GM10847 (cell line): ENCODE results near the gene CLCA1.

Source experiments
- POLR2A ChIP-seq: IDR thresholded peaks from 2 replicates; pipeline ENCODE4 v1.6.1; 2011; ENCODE audit not compliant: insufficient read length; ENCODE audit errors: extremely low read depth

Gene CLCA1, protein sequence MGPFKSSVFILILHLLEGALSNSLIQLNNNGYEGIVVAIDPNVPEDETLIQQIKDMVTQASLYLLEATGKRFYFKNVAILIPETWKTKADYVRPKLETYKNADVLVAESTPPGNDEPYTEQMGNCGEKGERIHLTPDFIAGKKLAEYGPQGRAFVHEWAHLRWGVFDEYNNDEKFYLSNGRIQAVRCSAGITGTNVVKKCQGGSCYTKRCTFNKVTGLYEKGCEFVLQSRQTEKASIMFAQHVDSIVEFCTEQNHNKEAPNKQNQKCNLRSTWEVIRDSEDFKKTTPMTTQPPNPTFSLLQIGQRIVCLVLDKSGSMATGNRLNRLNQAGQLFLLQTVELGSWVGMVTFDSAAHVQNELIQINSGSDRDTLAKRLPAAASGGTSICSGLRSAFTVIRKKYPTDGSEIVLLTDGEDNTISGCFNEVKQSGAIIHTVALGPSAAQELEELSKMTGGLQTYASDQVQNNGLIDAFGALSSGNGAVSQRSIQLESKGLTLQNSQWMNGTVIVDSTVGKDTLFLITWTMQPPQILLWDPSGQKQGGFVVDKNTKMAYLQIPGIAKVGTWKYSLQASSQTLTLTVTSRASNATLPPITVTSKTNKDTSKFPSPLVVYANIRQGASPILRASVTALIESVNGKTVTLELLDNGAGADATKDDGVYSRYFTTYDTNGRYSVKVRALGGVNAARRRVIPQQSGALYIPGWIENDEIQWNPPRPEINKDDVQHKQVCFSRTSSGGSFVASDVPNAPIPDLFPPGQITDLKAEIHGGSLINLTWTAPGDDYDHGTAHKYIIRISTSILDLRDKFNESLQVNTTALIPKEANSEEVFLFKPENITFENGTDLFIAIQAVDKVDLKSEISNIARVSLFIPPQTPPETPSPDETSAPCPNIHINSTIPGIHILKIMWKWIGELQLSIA

DNA sequence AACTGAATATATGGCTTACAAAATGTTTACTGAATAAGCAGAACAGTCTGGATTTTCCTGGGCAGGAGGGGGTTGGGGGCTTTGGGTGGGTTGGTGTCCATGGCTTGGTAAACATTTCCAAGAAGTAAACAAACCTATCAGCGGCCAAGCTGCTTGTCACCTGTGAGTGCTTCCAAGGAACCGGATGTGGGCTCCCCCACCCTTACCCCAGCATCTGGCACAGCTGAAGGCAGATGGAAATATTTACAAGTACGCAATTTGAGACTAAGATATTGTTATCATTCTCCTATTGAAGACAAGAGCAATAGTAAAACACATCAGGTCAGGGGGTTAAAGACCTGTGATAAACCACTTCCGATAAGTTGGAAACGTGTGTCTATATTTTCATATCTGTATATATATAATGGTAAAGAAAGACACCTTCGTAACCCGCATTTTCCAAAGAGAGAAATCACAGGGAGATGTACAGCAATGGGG is at the start of gene CLCA1:
CLCA1 (plus strand) TSS at position 427 of the 477 bp plus-strand sequence; CDS start at position 472, 45 bp downstream.
- TF ChIP-seq POLR2A = no peak

DNA sequence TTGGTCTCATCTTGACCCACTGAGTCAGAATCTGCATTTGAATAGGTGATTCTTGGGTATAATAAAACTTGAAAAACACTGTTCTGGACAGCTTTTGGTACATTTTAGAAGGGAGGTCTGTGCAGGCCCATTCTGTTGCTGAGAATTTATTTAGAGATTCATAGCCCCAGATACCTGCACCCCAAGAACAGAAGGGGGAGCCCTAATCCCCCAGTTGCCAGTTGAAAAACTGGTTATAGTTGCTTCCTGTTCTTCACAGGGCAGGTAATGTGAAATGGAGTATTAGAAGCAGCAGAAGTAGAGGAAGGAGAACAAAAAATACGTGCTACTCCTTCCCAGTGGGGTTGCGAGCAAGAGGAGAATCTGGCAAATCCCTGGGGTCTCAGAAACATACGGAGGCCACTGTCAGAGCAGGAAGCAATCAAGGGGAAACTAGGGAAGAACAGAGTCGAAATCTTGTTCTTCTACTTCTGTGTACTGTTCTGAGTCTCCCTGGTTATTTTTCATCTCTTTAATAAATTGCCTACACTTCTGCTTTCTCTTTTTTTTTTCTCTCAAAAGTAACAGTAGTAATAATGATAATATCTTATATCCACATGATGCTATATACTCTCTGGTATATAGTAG is 49.3 kb upstream of the CLCA1 start:
- TF ChIP-seq POLR2A = no peak

DNA sequence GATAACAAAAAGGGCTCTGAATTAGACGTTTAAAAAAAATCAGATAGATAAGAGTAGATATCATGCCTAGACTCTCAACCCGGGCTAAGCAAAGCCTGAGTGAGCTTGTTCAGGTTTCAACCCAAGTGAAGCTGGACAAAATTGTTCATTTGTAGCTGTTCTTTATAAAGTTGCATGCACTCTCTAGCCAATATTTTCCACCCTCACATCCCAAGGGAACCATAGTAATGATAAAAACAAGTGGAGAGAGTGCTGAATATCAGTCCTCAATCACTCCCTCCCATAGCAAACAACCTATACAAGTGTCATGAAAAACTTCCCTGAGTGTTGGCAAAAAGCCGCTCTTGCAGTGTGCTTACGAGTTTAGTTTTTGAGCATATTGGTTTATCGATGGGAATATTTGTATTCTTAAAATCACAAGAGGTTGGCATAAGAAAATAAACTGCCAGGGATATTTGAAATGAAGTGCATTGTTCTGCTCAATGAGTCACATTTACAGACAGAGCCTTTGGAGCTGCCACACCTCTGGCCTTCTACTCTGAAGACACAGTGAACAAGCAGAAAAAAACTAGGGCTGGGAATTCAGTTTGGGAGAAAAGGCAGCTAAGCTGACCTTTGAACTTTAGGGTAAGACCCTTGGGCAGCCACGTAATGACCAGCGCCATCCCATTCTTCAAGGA is 47.0 kb upstream of the CLCA1 start:
- no peak for TF ChIP-seq POLR2A

DNA sequence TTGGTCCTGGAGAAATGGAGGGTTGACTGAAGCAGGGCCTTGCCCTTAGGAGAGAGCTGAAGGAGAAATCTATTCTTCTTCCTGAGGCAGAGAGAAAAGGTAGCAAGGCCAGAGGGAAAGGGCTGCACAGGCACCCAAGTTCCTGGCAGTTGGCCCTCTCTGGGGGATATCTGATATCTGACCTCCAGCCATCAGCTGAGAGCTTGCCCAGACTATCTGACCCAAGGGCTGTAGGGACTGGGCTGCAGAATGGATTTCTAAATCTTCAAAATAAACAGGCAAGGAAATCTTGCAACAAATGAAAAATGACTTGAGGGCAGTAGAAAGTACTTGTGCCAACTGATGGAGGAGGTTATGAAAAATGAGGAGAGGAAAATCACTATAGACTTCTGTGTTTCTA is 45.3 kb upstream of the CLCA1 start:
- TF ChIP-seq POLR2A = no peak

DNA sequence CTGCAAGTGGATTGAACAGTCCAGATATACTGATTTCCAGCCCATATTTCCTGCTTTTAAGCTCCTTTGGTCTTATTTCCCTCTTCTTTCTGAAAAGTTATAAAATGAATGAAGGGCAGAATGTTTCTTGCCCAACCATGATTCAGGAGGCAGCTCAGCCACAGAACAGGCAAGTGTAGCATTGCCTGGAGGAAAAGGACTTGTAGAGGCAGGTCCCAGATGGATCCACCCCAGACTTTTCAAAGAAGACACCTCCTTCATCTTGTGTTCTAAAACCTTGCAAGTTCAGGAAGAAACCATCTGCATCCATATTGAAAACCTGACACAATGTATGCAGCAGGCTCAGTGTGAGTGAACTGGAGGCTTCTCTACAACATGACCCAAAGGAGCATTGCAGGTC is 44.9 kb upstream of the CLCA1 start, which contains the start of gene CLCA2:
CLCA2 (plus strand) TSS at position 299 of the 400 bp plus-strand sequence; CDS start at position 376, 77 bp downstream.
- no peak for TF ChIP-seq POLR2A

DNA sequence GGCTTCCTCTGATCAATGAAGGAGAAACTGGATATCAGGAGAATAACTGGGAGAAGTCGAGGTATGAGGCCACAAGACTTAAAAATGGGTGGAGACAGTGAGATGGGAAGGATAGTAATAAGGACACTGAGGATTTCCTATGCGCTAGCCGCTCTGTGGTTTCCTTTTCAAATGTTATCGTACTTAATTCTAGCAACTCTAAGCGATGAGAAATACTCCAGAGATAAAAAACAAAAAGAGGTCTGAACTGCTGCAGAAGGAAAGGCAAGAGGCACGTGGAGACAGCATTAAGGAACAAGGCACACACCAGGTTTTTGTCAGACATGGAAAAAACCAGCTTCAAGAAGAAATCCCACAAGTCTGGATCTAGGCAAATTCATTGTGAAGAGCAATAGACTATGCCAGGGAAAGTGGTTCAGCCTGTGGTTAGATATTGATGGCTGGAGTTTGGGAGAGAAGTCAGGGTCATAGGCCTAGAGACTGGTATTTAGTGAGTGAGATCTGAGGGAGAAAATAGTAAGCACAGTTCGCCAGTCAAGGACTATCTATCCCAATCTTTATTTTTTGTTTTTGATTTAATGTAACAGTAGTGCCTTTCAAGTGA is 39.5 kb upstream of the CLCA1 start:
- no peak for TF ChIP-seq POLR2A

DNA sequence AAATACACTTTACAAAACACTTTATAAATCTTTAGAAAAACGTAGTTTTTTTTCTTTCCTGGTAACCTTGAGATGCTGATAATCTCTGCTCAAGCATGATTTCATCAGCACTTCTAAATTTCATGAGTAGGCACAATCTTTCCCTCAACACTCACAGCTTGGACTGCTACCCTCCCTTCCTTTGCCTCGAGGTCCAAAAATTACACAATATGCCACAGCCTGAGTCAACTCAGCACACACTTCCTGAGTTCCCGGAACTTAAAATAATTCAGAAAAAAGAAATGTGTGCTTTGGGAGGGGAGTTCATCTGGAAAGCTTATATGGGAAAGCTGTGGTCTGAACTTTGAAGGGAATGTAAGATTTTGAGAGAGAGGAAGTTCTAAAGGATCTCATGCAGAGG is 38.9 kb upstream of the CLCA1 start:
- TF ChIP-seq POLR2A = no peak

DNA sequence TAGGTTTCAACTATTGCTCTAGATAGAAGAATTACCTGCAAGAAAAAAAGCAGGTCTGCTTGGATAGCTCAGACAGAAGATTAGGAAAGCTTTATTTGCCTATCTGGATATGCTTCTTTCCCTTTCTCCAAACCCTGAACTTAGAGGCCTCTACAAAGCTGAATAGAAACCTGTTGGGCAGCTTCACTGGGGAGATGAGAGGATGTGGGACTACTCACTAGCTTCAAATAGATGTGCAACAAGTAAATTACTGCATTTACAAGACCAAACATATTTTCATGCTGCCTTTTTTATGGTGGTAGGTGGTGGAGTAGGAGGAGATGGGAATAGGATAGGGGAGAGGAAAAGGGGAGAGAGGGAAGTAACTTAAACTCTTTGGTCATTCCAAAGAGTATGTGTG is 38.4 kb upstream of the CLCA1 start:
- TF ChIP-seq POLR2A = no peak

DNA sequence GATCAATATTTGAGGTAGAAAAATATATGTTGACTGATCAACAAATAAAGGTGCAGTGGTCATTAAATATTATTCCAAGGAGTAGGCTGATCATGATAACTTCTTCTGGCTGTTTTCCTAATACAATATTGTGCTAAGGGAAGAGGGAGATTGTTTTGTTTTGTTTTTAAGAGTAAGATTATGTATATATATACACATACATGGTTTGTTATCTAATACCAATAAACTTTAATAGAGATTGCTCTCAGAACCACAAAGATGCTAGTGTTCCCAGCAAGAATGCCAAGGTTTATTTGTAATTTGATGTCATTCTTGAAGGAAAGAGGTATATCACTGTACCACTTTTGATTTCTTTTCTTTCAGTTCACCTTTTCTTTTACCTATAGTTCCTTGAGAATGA is 34.7 kb upstream of the CLCA1 start:
- no peak for TF ChIP-seq POLR2A

DNA sequence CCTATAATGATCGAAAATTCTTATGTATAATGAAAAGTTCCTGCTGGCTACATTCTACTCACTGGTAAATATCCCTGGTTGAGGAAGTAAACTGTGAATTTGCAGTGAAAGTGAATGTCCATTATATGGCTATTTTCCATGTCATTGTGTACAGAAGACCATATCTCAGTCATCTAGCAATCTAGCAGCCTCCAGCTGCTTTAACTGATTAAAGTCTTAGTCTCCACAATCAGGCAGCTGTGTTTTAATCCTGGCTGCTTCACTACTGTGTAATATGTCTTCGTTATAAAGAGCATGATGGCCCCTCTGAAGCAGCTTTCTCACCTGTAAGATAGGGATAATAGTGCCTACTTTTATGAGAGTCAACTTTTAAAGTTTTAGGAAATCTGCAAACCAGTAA is 33.4 kb upstream of the CLCA1 start:
- no peak for TF ChIP-seq POLR2A

DNA sequence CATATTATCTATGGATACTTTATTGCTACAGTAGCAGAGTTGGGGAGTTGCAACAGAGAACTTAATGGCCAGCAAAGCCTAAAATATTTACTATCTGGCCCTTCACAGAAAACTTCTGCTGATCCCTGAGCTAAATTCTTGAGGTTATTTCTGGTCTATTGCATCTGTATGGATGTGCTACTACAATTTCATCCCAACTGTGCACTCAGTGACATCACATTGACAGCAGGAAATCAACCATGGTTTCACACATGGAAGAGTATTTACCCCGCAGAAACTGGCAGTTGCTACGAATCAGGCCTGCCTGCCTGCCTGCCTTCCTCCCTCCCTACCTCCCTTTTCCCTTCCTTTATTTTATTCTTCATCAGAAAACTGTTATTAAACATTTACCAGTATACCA is 32.7 kb upstream of the CLCA1 start:
- no peak for TF ChIP-seq POLR2A

DNA sequence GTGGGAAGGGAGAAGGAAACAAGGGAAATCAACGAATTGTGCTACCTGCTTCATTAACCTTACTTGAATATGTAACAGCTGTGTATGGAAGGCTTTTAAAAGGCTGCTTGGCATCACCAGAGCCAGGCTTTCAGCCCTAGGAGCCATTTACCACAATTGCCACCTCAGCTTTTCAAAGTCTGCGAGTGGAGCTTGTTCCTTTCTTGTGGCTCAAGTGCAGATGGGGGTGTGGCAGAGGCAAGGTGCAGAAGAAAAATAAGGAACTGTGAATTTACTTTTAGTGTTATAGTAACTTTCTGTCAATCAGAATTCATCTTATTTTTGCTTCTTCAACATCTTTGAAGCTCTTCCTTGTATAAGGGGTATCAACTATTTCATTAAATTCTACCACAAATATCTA is 27.1 kb upstream of the CLCA1 start:
- no peak for TF ChIP-seq POLR2A

DNA sequence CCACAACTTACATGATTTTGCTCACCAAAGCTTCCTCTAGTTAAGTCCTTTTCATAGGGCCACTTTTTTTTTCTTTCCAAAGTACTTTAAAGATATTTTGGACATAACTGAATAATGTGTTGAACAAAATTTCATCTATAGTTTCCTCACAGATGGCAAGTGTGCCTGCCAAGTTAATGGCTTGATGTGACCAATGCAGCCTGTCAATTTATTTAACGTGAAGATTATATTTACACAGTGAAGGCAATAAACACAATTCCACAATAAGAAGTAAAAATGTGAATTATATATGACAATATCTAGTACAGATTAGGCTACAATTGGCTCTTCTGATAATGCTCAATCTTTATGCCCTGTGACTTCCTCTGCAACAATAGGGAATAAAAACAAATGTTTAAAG is 26.7 kb upstream of the CLCA1 start:
- no peak for TF ChIP-seq POLR2A

DNA sequence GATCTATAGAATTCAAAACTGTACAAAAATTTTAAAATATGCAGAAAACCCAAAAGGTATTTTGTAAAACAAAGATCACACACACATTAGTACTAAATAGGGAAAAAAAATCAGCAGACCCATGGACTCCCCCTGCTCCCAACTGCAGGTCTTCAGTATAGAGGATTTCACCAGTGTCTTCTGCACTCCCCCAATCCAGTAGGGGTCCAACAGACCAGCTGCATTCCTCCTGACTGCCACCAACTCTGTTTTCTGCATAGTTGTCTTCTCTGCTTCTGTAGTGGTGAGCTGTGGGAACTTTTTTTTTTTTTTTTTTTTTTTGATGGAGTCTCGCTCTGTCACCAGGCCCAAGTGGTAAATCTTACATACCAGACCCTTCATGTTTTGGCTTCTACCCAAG is 22.8 kb upstream of the CLCA1 start:
- TF ChIP-seq POLR2A = no peak

DNA sequence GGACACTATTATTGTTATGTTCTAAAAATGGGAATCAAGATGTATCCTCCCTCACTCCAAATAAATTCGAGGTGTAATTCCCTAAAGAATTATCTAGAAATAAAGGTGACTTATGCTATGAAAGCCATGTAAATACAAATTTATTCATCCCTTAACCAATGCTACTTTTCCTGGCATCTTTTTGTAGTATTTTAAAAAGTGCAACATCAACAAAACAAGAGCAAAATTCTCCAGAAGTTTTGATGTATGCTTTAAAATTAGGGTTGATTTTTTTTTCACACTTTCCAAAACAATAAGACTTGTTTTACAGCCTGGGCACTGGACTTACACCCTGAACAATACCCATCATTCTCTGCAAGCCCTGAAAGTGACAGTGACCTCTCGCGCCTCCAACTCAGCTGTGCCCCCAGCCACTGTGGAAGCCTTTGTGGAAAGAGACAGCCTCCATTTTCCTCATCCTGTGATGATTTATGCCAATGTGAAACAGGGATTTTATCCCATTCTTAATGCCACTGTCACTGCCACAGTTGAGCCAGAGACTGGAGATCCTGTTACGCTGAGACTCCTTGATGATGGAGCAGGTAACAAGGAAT is 21.4 kb upstream of the CLCA1 start:
- no peak for TF ChIP-seq POLR2A

DNA sequence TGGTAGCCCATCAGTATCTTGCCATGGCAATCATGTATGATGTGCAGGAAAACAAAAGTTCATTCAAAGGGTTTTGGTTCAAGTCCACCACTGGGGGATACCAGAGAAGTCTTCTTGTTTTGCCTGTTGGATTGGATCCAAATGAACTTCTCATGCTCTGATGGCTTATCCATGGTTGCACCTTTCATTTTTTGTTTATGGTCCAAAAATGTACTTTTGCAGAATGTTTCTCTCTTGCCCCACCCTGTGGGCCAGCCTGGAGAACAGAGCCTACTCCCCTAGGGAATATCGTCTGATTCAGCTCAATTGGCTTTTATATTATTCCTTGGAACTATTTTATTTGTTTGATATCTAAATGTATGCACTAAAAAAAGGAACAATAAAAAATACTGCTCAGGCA is 20.1 kb upstream of the CLCA1 start:
- TF ChIP-seq POLR2A = no peak
